Activated naive CD4-positive, alpha-beta T cell treated with anti-CD3 and anti-CD28 coated beads, Interleukin-2, amount 50 U/mL, for 16 hours (primary cell): ENCODE data around the gene ROBO1.
"Not testable (repeated sequence)": the region's sequence is repeated elsewhere in the genome, so short reads cannot be mapped to it uniquely, and the experiment has no call there.

ENCODE experiments used
- DNase-seq: peaks from one replicate; pipeline ENCODE4 v3.0.0-alpha.2; 2020

ROBO1 gene

DNA sequence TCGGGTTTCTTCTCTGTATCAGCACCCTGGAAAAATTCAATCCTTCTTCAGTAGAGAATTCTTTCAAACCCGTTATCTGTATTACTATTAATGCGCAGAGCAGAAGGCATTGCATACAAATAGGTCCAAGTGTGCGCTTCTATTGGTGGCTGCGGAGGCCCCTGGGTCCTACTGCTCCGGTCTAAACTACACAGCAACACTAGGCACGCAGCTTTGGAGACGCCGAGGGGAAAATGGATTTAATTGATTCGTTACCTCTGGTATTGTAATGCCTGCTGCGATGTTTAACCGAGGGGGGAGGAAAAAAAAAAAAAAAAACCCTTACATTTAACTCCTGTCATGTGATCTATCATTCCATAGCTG is at the start of gene ROBO1:
Gene ROBO1, minus strand, starts transcription at position 94 of the 363 bp plus-strand sequence.
- DNase-seq = no peak

- DNase-seq = no peak
Measured at GRCh38 chr3:79817224-79817623, 49.4 kb upstream of the ROBO1 start.

GRCh38 chr3:79815478-79815877 is 47.7 kb upstream of the ROBO1 start:
- no peak for DNase-seq

GRCh38 chr3:79810581-79810980 is 42.8 kb upstream of the ROBO1 start:
- no peak for DNase-seq

DNA sequence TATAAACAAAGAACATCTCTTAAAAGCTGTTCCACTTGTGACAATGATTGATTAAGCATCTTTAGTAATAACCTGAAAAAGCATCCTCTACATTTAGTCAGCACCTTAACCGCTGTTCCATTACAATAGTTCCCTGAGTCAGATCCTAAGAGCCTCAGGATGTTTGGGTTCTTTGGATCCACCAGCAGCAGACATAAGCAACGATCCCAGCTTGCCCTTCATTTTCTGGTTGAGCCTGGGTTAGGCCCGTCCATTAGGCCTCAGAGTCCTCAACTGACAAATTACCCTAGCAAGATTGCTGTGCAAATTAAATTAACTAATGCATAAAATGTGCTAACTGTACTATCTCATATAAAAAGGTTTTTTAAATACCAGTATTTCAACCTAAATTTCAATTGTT is 42.3 kb upstream of the ROBO1 start:
- no peak for DNase-seq

- no peak for DNase-seq
Measured at GRCh38 chr3:79809106-79809505, 41.3 kb upstream of the ROBO1 start.

DNA sequence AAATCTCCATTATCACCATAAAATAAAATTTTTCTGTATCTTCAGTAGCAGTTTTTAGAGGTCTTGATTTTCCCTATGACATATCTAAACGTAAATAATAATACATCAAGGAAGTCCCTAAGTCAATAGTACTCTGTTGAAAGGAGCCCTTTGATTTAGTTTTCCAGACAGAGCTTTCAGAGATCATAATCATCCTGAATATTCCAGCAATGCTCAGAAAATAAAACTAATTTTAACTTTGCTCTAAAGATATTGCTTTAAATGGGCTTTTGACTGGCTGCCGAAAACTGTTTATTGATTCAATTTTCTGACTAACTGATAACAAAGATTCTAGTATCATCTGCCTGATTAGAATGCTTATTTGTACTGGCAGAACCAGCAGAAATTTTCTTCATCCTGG is 40.7 kb upstream of the ROBO1 start:
- no peak for DNase-seq

DNA sequence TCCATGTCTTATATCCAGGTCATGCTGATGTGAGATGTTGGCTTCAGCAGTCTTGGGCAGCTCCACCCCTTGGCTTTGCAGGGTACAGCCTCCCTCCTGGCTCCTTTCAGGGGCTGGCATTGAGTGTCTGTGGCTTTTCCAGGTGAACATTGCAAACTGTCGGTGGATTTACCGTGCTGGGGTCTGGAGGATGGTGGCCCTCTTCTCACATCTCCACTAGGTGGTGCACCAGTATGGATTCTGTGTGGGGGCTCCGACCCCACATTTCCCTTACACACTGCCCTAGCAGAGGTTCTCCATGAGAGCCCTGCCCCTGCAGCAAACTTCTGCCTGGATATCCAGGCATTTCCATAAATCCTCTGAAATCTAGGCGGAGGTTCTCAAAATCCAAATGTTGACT is 22.4 kb upstream of the ROBO1 start:
- DNase-seq = not testable (repeated sequence)

GRCh38 chr3:79773291-79773690 is 5.5 kb upstream of the ROBO1 start:
- no peak for DNase-seq

GRCh38 chr3:79769229-79769628 is 1.4 kb upstream of the ROBO1 start:
- no peak for DNase-seq

- no peak for DNase-seq
Measured at GRCh38 chr3:79767194-79767904, 449 bp downstream of the ROBO1 start.

GRCh38 chr3:79766496-79767193 is 1.2 kb downstream of the ROBO1 start:
- DNase-seq = no peak

GRCh38 chr3:79765911-79766310 is 1.9 kb downstream of the ROBO1 start:
- no peak for DNase-seq

GRCh38 chr3:79761441-79761840 is 6.4 kb downstream of the ROBO1 start:
- no peak for DNase-seq

DNA sequence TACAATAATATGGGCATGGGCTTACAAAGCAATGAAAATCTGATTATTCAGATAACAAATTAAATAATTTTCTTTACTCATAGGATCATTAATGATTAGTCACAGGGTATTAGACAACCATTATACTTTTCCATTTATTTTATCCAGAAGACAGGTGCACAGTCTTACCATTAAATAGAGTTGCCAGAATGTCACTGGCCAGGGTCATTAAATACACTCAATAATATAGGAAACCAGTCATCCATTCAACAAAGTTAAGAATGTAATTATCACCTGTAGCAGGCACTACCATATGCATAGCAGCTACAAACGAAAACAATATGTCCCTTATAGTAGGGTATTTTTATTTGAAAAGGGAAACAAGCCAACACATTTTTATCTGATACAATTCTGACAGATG is 16.1 kb downstream of the ROBO1 start:
- no peak for DNase-seq

- no peak for DNase-seq
Measured at GRCh38 chr3:79737530-79737929, 30.3 kb downstream of the ROBO1 start.

DNA sequence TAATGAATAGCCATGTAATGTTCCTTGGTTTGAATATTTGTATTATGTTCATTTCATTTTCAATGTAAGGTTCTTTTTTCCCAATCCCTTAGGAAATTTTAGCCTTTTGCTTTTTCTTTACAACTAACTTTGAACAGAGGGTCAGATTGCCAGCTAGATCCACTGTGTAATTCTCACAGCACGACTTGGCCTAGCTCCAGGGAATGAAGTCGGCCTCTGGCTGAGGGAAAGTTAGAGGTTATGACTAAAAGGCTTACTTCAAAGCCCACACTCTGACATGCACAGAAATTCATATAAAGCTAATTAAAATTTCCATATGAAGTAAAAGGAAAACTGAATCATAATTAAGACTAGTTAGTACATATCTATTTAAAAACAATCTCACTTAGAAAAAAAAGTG is 38.7 kb downstream of the ROBO1 start:
- no peak for DNase-seq

DNA sequence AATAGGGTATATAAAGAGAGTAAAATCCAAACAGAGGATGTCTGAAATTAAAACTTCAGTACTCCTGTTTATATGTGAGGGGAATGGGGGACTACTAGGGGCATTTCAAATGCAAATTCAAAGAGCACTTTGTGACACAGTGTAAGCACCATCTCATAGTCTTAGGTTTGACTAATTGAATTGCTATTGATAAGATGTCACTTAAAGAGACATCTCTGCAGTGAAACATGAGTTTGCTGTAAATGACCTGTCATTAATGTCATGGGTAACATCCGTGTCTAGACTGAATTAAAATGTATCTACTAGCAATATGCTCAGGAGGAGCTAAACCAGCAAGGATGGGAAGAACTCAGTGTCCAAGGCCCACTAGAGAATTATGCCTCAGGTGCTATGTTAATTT is 41.0 kb downstream of the ROBO1 start:
- DNase-seq = no peak

DNA sequence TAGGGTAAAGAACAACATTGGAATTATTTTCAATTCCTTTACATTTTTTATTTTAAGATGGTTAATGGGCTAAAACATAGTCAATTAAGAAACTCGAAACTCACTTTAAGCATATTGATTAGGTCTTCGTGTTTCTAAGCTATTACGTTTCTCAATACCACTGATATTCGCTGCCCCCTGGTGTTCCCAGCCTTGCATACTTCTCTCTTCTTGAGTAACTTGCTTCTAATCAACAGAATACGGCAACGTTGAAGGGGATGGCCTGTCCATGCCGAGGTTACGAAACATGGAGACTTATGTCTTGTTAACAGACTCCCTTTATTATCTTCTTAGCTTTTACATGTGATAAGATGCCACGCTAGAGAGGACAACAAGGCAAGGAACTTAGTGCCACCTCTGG is 43.6 kb downstream of the ROBO1 start:
- DNase-seq = no peak

DNA sequence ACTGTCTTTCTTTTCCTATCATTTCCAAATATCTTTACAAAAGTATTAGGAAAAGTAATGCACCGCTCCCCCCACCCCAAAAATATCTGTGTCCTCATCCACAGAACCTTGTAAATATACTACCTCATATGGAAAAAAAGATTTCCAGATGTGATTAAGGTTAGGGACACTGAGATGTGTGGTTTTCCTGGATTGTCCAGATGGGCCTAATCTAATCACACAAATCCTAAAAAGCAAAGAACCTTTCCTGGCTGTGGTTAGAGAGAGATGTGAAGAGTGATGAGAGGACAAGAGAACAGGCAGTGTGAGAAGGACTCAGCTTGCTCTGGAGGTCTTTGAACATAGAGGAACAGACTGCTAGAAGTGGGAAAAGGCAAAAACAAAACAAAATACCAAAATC is 77.7 kb downstream of the ROBO1 start:
- no peak for DNase-seq

DNA sequence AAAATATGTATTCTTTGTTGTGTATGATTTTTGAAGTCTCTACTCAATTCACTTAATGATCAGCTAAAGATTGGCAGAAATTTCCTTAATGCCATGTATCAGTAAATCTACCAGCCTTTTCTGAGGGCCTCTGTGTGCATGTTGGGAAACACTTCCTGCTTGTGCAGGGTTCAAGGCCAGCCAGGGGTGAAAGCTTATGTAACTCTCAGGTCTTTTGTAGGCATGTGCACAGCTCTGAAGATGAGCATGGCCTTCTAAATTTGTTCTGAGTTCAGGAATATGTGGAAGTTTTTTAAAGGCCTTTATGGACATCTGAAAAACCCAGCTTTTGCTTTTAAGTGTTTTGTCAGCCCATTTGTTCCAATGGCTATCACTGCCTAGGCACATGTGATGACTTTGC is 82.7 kb downstream of the ROBO1 start:
- no peak for DNase-seq

DNA sequence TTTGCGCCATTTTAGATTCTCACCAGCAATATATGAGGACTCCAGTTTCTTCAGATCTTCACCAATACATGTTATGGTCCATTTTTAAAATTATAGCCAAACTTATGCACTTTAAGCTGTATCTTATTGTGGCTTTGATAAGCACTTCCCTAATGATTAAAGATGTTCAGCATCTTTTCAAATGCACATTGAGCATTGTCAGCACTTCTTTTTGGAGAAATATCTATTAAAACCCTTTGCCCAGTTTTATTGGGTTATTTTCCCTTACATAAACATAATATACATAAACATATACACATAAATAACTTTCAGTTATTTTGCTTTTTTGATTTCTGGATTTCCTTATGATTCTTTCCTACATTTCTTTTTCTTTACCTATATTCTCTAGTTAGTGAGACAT is 83.8 kb downstream of the ROBO1 start:
- DNase-seq = no peak

DNA sequence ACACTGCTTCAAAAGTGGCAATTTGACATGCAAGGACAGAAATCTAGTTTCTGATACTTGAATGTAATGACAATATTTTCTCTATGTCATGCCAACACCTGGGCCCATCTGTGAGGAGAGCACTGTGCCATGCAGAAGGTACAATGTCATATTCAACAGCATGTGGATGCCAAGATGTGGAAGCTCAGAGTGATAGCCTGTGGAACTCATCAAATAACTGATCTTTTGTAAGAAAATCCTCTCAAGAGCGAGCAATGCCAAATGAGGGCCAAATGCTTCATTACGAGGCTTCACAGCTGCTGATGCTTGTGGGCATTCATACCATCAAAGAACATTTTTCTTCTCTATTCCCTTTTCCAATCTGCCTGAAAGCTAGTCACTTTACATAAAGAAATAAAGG is 95.1 kb downstream of the ROBO1 start:
- no peak for DNase-seq

GRCh38 chr3:79672075-79672474 is 95.7 kb downstream of the ROBO1 start:
- no peak for DNase-seq

DNA sequence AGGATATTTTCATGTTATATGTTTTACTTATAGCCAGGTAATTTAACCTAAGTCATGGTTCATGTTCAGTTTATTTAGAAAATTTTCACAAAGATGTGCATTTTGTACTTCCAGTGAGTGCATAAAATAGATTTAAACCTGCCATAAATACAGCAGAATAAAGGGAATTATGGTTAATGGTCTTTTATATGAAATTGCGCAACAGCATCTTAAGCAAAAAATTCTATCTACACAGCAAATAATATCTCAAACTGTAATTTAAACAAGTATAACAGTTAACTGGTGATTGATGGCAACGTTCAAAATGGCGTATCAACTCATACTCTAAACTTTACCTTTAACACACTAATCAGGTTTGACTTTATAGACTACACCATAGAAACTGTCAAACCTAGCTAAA is 97.6 kb downstream of the ROBO1 start:
- no peak for DNase-seq
